ENCODE data around the gene ABLIM2. TPM values are rescaled to one million over a fixed set of nuclear protein-coding genes. Genes with fewer than 3 reads are reported as not detected.

Gene ABLIM2
- total RNA-seq, 1 experiment from 2014 or later: 1.0 TPM

- Histone ChIP-seq H3K79me2 (ENCODE audit: insufficient read depth, low read length) (no peaks in the 10 kb centered on the region), H3K14ac (ENCODE audit: insufficient read depth, low read length) (no peak overlapping the region), H3K18ac (ENCODE audit: insufficient read length, low read depth, low read length) (no peak overlapping the region), H2BK12ac (ENCODE audit: insufficient read length, low read depth, low read length) (no peak overlapping the region), H4K20me1 (ENCODE audit: control insufficient read depth, insufficient read depth, insufficient read length) (no peaks in the 10 kb centered on the region), H2BK5ac (ENCODE audit: insufficient read length, low read length) (no peak overlapping the region), H4K5ac (ENCODE audit: insufficient read length, low read depth, low read length) (no peak overlapping the region), H2AK5ac (ENCODE audit: insufficient read length, low read length) (no peak overlapping the region), H2BK120ac (ENCODE audit: low read depth, low read length, poor library complexity, severe bottlenecking) (no peak overlapping the region), H2AFZ (ENCODE audit: low read length) (no peak overlapping the region), H2BK15ac (ENCODE audit: low read depth, low read length) (no peak overlapping the region), H3K79me1 (ENCODE audit: insufficient read depth, low read depth, low read length, poor library complexity, severe bottlenecking) (no peaks in the 10 kb centered on the region), H4K8ac (replicated peaks; ENCODE audit: insufficient read length, low read depth, low read length) (no peak overlapping the region), H3K4me1 (ENCODE audit: insufficient read depth, low read length) (peaks cover 2% of the 10 kb centered on the region; the same call in 1 of the 2 replicates), H3K27ac (ENCODE audit: insufficient read length, low read depth, low read length) (no peak overlapping the region), H3K9me3 (ENCODE audit: control insufficient read depth, low read depth, low read length) (no peaks in the 10 kb centered on the region), H3T11ph (ENCODE audit: low read length) (no peak overlapping the region), H3K27me3 (ENCODE audit: insufficient read depth, low read length) (no peaks in the 10 kb centered on the region), H3K23ac (ENCODE audit: insufficient read length, low read depth, low read length) (no peak overlapping the region), H3K56ac (ENCODE audit: insufficient read length, low read depth, low read length) (no peak overlapping the region), H3K4ac (ENCODE audit: low read depth, low read length) (no peak overlapping the region), H2BK20ac (ENCODE audit: low read depth, low read length, poor library complexity, severe bottlenecking) (no peak overlapping the region), H3K9ac (ENCODE audit: extremely low read depth, insufficient read length, low read length) (no peak overlapping the region), H4K91ac (ENCODE audit: insufficient read length, low read depth, low read length) (no peak overlapping the region), H3K4me2 (ENCODE audit: insufficient read depth, insufficient read length, low read length) (no peak overlapping the region), H3K23me2 (ENCODE audit: insufficient read length, low read depth, low read length, poor library complexity, severe bottlenecking) (no peaks in the 10 kb centered on the region)
- DNase-seq: no peak
- Mint-ChIP-seq H3K4me3 (peak overlapping the region in 1 of 2 experiments; percentile 29; a peak in 1 of 5 replicates), H3K36me3 (ENCODE audit: insufficient read depth in 1 of 3, low read depth in 3 of 3) (peaks cover 0 to 4% (median 0%) of the 10 kb centered on the region in 3 experiments; a peak in 2 of 7 replicates), H3K27ac (no peak overlapping the region; a peak in 1 of 7 replicates), H3K9me3 (peaks cover 0 to 2% of the 10 kb centered on the region in 2 experiments; a peak in 3 of 5 replicates), H3K4me1 (peaks cover 31 to 35% of the 10 kb centered on the region in 2 experiments), H3K27me3 (ENCODE audit: low read depth) (peaks cover 7% of the 10 kb centered on the region)
- no CpG with 5 or more reads among the region's 21 CpGs for WGBS (ENCODE audit: extremely low coverage, insufficient read length, low lambda C conversion rate)
- no peak for TF ChIP-seq CTCF (conservative IDR thresholded peaks at IDR 0.05)
Observed at GRCh38 chr4:8103421-8104390, 54.9 kb downstream of the ABLIM2 start.
